GDM1 (cell line): ENCODE measurements around the gene UNC119B.
A peak's percentile ranks its signal among the peaks of the same experiment; 100 is the strongest.
"Not testable (repeated sequence)": the region's sequence is repeated elsewhere in the genome, so short reads cannot be mapped to it uniquely, and the experiment has no call there.

Experiments
- DNase-seq: peaks from one replicate; lab custom pipeline; 2025; lab: John Stamatoyannopoulos, UW

The UNC119B gene

GRCh38 chr12:120710031-120710804 is at the start of gene UNC119B:
UNC119B (plus strand) TSS chr12:120710458; CDS start chr12:120710475, 17 bp downstream.
- peak; percentile 33 for DNase-seq

- DNase-seq: no peak
Measured at GRCh38 chr12:120661432-120661831, 48.8 kb upstream of the UNC119B start.

- DNase-seq: peak; percentile 34
Measured at GRCh38 chr12:120662879-120663278, 47.4 kb upstream of the UNC119B start.

GRCh38 chr12:120663741-120664140 is 46.5 kb upstream of the UNC119B start:
- DNase-seq: no peak

- DNase-seq: no peak
Measured at GRCh38 chr12:120666571-120667390, 43.5 kb upstream of the UNC119B start.

- DNase-seq: no peak
Measured at GRCh38 chr12:120668091-120668867, 42.0 kb upstream of the UNC119B start.

GRCh38 chr12:120668868-120669840 is 41.1 kb upstream of the UNC119B start:
- DNase-seq: no peak

GRCh38 chr12:120670237-120670636 is 40.0 kb upstream of the UNC119B start:
- not testable (repeated sequence) for DNase-seq

GRCh38 chr12:120670667-120671066 is 39.6 kb upstream of the UNC119B start:
- DNase-seq: no peak

GRCh38 chr12:120674097-120674636 is 36.1 kb upstream of the UNC119B start:
- DNase-seq: no peak

- no peak for DNase-seq
Measured at GRCh38 chr12:120677765-120678473, 32.3 kb upstream of the UNC119B start.

GRCh38 chr12:120678572-120678971 is 31.7 kb upstream of the UNC119B start:
- no peak for DNase-seq

- DNase-seq: no peak
Measured at GRCh38 chr12:120680165-120680738, 30.0 kb upstream of the UNC119B start.

- no peak for DNase-seq
Measured at GRCh38 chr12:120684523-120684932, 25.7 kb upstream of the UNC119B start.

GRCh38 chr12:120685522-120685921 is 24.7 kb upstream of the UNC119B start:
- no peak for DNase-seq

- DNase-seq: peak; percentile 96
Measured at GRCh38 chr12:120686151-120686689, 24.0 kb upstream of the UNC119B start.

GRCh38 chr12:120686690-120687577 is 23.3 kb upstream of the UNC119B start, which contains the start of gene MLEC:
MLEC (plus strand) TSS chr12:120687149; CDS start chr12:120687297, 148 bp downstream.
- DNase-seq: peak; percentile 95

GRCh38 chr12:120687578-120688289 is 22.5 kb upstream of the UNC119B start:
- DNase-seq: no peak
